ENCODE measurements around the gene CDT1.

The CDT1 gene

GRCh38 chr16:88841521-88842307, 38.1 kb downstream of the CDT1 start:
- ChIA-PET CTCF (interaction anchor here (1.2 kb wide), 1 partner anchor 17 kb away, joined by 5 read pairs; no protein-coding TSS in a partner anchor), POLR2A (no interaction called here)
- DNase-seq (ENCODE audit: low read depth, low spot score) = no peak
- TF ChIP-seq CTCF (IDR thresholded peaks at IDR 0.05; ENCODE audit: insufficient read depth, low read length, missing control alignments) = no peak
- H3K4me3 ChIP-seq (ENCODE audit: low read depth, low read length) = no peak overlapping the region

- CTCF ChIA-PET = interaction anchor here (1.2 kb wide), 1 partner anchor 16 kb away, joined by 5 read pairs; no protein-coding TSS in a partner anchor
- POLR2A ChIA-PET = no interaction called here
- no peak for TF ChIP-seq CTCF (IDR thresholded peaks at IDR 0.05; ENCODE audit: insufficient read depth, low read length, missing control alignments)
- no peak overlapping the region for H3K4me3 ChIP-seq (ENCODE audit: low read depth, low read length)
- no peak for DNase-seq (ENCODE audit: low read depth, low spot score)
Observed at GRCh38 chr16:88842308-88842756, 38.7 kb downstream of the CDT1 start.

- CTCF ChIA-PET = interaction anchor here (1.1 kb wide), 1 partner anchor 15 kb away, joined by 3 read pairs; no protein-coding TSS in a partner anchor
- TF ChIP-seq CTCF (IDR thresholded peaks at IDR 0.05; ENCODE audit: insufficient read depth, low read length, missing control alignments) = no peak
- POLR2A ChIA-PET = no interaction called here
- DNase-seq (ENCODE audit: low read depth, low spot score) = no peak
- H3K4me3 ChIP-seq (ENCODE audit: low read depth, low read length) = no peak overlapping the region
Observed at GRCh38 chr16:88842806-88843205, 39.2 kb downstream of the CDT1 start.

- no peak for TF ChIP-seq CTCF (IDR thresholded peaks at IDR 0.05; ENCODE audit: insufficient read depth, low read length, missing control alignments)
- no peak overlapping the region for H3K4me3 ChIP-seq (ENCODE audit: low read depth, low read length)
- no peak for DNase-seq (ENCODE audit: low read depth, low spot score)
- ChIA-PET POLR2A (no interaction called here), CTCF (interaction anchor here (1.1 kb wide), 1 partner anchor 15 kb away, joined by 3 read pairs; no protein-coding TSS in a partner anchor)
Observed at GRCh38 chr16:88843256-88843655, 39.7 kb downstream of the CDT1 start.

GRCh38 chr16:88844419-88845036, 40.9 kb downstream of the CDT1 start:
- ChIA-PET CTCF (no interaction called here), POLR2A (no interaction called here)
- H3K4me3 ChIP-seq (ENCODE audit: low read depth, low read length) = no peak overlapping the region
- DNase-seq (ENCODE audit: low read depth, low spot score) = no peak
- TF ChIP-seq CTCF (IDR thresholded peaks at IDR 0.05; ENCODE audit: insufficient read depth, low read length, missing control alignments) = no peak

GRCh38 chr16:88846088-88846487, 42.5 kb downstream of the CDT1 start:
- DNase-seq (ENCODE audit: low read depth, low spot score) = no peak
- H3K4me3 ChIP-seq (ENCODE audit: low read depth, low read length) = no peak overlapping the region
- ChIA-PET CTCF (interaction anchor here (1.2 to 1.5 kb wide), 2 partner anchors 11 to 34 kb away, joined by 4 to 5 read pairs; partner anchors contain the start of genes APRT, GALNS and TRAPPC2L), POLR2A (no interaction called here)
- TF ChIP-seq CTCF (IDR thresholded peaks at IDR 0.05; ENCODE audit: insufficient read depth, low read length, missing control alignments) = no peak

All from AG04449 (cell line).